Endothelial cell of umbilical vein (primary cell): ENCODE measurements around the gene OR5B21. TPM values are rescaled to one million over a fixed set of nuclear protein-coding genes. Genes with fewer than 3 reads are reported as not detected.

ENCODE experiments used
- BruUV-seq: library from RNA; stranded (reverse); fragments of 400-500 nt; replicated peaks from 2 replicates; lab custom pipeline; 2021; lab: Mats Ljungman, UMichigan
- CTCF ChIA-PET: fragments of 300-600, 350-600 bp; sonication (Branson Sonifier 250); formaldehyde crosslinking; loops from one replicate; lab custom pipeline; 2021; ENCODE audit warnings: antibody characterized with exemption, inconsistent platforms; lab: Charles Lee
- POLR2A ChIA-PET: fragments of 300-600, 350-600 bp; sonication (Branson Sonifier 250); formaldehyde crosslinking; loops from one replicate; lab custom pipeline; 2021; ENCODE audit warnings: antibody characterized with exemption, inconsistent platforms; lab: Charles Lee
- DNase-seq: peaks from one replicate; pipeline ENCODE4 v3.0.0-alpha.2; 2011; ENCODE audit warnings: low read depth, low spot score
- FAIRE-seq: peaks from 2 replicates; lab custom pipeline; 2011; peaks lifted over from hg19 to GRCh38; lab: Jason Lieb, UNC
- H2AFZ ChIP-seq: 2 replicates; pipeline ENCODE4 v1.6.0; 2012; ENCODE audit warnings: low read depth, low read length, control low read depth, inconsistent platforms
- H3K27ac ChIP-seq: 2 replicates; pipeline ENCODE4 v1.5.1; 2011; ENCODE audit warnings: low read depth, mild to moderate bottlenecking, control low read depth, low read length, moderate library complexity; ENCODE audit not compliant: insufficient read depth
- H3K27me3 ChIP-seq, 2 experiments: 2 replicates each; pipeline versions ENCODE4 v1.6.0 to v1.6.1; 2011; ENCODE audit warnings: low read length in 2 of 2, mixed read lengths in 1 of 2; ENCODE audit not compliant: control insufficient read depth in 2 of 2, insufficient read depth in 2 of 2
- H3K36me3 ChIP-seq, 2 experiments: 2 replicates in 1 of 2; 3 replicates in 1 of 2; pipeline ENCODE4 v1.5.1; 2011; ENCODE audit warnings: low read length in 2 of 2, mild to moderate bottlenecking in 1 of 2, moderate library complexity in 1 of 2; ENCODE audit not compliant: control insufficient read depth in 2 of 2, insufficient read depth in 2 of 2; ENCODE audit errors: extremely low read depth in 1 of 2
- H3K4me1 ChIP-seq: 3 replicates; pipeline ENCODE4 v1.5.1; 2011; ENCODE audit warnings: mild to moderate bottlenecking, low read length; ENCODE audit not compliant: control insufficient read depth, insufficient read depth; ENCODE audit errors: extremely low read depth
- H3K4me2 ChIP-seq: 2 replicates; pipeline ENCODE4 v1.6.1; 2011; ENCODE audit warnings: low read length, control low read depth, mixed read lengths; ENCODE audit not compliant: insufficient read depth
- H3K4me3 ChIP-seq, 3 experiments: fragments of 200-600 bp in 1 of 3; sonication (generic), shearing (Covaris generic) in 1 of 3; replicated peaks in 1 of 3; 2 replicates each; pipeline ENCODE4 v1.5.1; 2011 to 2016; ENCODE audit warnings: control low read depth in 3 of 3, low read length in 3 of 3, mild to moderate bottlenecking in 2 of 3, inconsistent platforms in 1 of 3, low read depth in 1 of 3, moderate library complexity in 1 of 3; ENCODE audit not compliant: insufficient read depth in 1 of 3
- H3K79me2 ChIP-seq: 2 replicates; pipeline ENCODE4 v1.6.0; 2012; ENCODE audit warnings: low read length, inconsistent platforms; ENCODE audit not compliant: control insufficient read depth, insufficient read depth
- H3K9ac ChIP-seq: replicated peaks from 2 replicates; pipeline ENCODE3; 2011; ENCODE audit warnings: low read length, control low read depth; ENCODE audit not compliant: insufficient read depth; ENCODE audit errors: extremely low read depth
- H3K9me1 ChIP-seq: replicated peaks from 3 replicates; pipeline ENCODE4 v1.6.0; 2011; ENCODE audit warnings: mild to moderate bottlenecking, low read length; ENCODE audit not compliant: control insufficient read depth, insufficient read depth; ENCODE audit errors: extremely low read depth
- H3K9me3 ChIP-seq: replicated peaks from 2 replicates; pipeline ENCODE4 v1.5.1; 2012; ENCODE audit warnings: low read length, inconsistent platforms; ENCODE audit not compliant: control insufficient read depth, insufficient read depth
- H4K20me1 ChIP-seq: replicated peaks from 2 replicates; pipeline ENCODE3; 2011; ENCODE audit warnings: mild to moderate bottlenecking, low read length; ENCODE audit not compliant: control insufficient read depth, insufficient read depth; ENCODE audit errors: extremely low read depth
- EZH2 ChIP-seq: IDR thresholded peaks from 2 replicates; pipeline ENCODE4 v1.6.1; 2012; ENCODE audit warnings: borderline replicate concordance, low read depth, mild to moderate bottlenecking, moderate library complexity, low read length, inconsistent platforms; ENCODE audit not compliant: severe bottlenecking
- MYC ChIP-seq: IDR thresholded peaks from one replicate; pipeline ENCODE4 v1.6.1; 2011; ENCODE audit warnings: mild to moderate bottlenecking, low read depth, low read length
- dilution Hi-C: fragments of 300-500 bp; cut with MboI; formaldehyde crosslinking; loops from one replicate; pipeline ENCODE4 v1.15.0; 2019; ENCODE audit warnings: low sequenced_read_pairs; ENCODE audit not compliant: extremely low pct_ligation_motif_present
- intact Hi-C: fragments of 100-400 bp; cut with micrococcal nuclease; formaldehyde crosslinking; loops from one replicate; pipeline ENCODE4 v1.10.0; 2022
- polyA plus RNA-seq, 4 experiments: library from polyadenylated mRNA; depleted of rRNA in 3 of 4; stranded (reverse) in 3 of 4; unstranded in 1 of 4; fragments of >200 nt; gene quantifications; 2 replicates each; pipeline versions ENCODE4 v1.2.1 to v1.2.3, GENCODE V29; 2011 to 2012; ENCODE audit warnings: missing spikeins in 1 of 4
- total RNA-seq: library from RNA; stranded (reverse); gene quantifications from 2 replicates; pipeline ENCODE4 v1.2.3, GENCODE V29; 2021
- TF ChIP-seq, protein P1 (sequence below): IDR thresholded peaks from 2 replicates; pipeline ENCODE4 v1.6.1; 2011; ENCODE audit not compliant: insufficient read depth, insufficient read length

The OR5B21 gene
- total and polyA plus RNA-seq, 2 donors (not counting 3 experiments of a cell fraction or from before 2014, with no cell fraction given), result not detected

- no peak for FAIRE-seq
Observed at GRCh38 chr11:58485961-58486360, 21.9 kb downstream of the OR5B21 start.

GRCh38 chr11:58471892-58472291, 36.0 kb downstream of the OR5B21 start:
- Histone ChIP-seq H2AFZ (no peak overlapping the region), H3K9ac (no peak overlapping the region), H4K20me1 (no peaks in the 10 kb centered on the region), H3K27ac (no peak overlapping the region), H3K4me2 (no peak overlapping the region), H3K9me3 (no peaks in the 10 kb centered on the region), H3K4me3 (no peak overlapping the region), H3K79me2 (no peaks in the 10 kb centered on the region), H3K27me3 (no peaks in the 10 kb centered on the region), H3K4me1 (no peaks in the 10 kb centered on the region), H3K36me3 (no peaks in the 10 kb centered on the region), H3K9me1 (no peaks in the 10 kb centered on the region)
- no peak for FAIRE-seq
- dilution Hi-C loops (no loop called here), intact Hi-C loops (no loop called here)
- TF ChIP-seq EZH2, result no peak
- TF ChIP-seq MYC, result no peak
- POLR2A ChIA-PET, result no interaction called here
- BruUV-seq, result no TSS peak
- DNase-seq, result no peak
- CTCF ChIA-PET, result no interaction called here

More at GRCh38 chr11:58485961-58486360, 21.9 kb downstream of the OR5B21 start:
- no peak for DNase-seq
- no peak overlapping the region for H3K9ac ChIP-seq
- H3K4me2 ChIP-seq, result no peak overlapping the region
- H2AFZ ChIP-seq, result no peak overlapping the region
- ChIA-PET POLR2A (no interaction called here), CTCF (no interaction called here)
- H3K27me3 ChIP-seq, result no peaks in the 10 kb centered on the region
- H3K79me2 ChIP-seq, result no peaks in the 10 kb centered on the region
- no TSS peak for BruUV-seq
- no peaks in the 10 kb centered on the region for H3K9me1 ChIP-seq
- H3K4me3 ChIP-seq, result no peak overlapping the region
- no peak overlapping the region for H3K27ac ChIP-seq
- intact Hi-C loops, result no loop called here
- no peaks in the 10 kb centered on the region for H4K20me1 ChIP-seq
- H3K9me3 ChIP-seq, result no peaks in the 10 kb centered on the region
- H3K36me3 ChIP-seq, result no peaks in the 10 kb centered on the region
- no peaks in the 10 kb centered on the region for H3K4me1 ChIP-seq
- dilution Hi-C loops, result no loop called here
- TF ChIP-seq, protein P1, sequence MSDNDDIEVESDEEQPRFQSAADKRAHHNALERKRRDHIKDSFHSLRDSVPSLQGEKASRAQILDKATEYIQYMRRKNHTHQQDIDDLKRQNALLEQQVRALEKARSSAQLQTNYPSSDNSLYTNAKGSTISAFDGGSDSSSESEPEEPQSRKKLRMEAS, result no peak
